ENCODE data around the gene KRT9.
"Not testable (repeated sequence)": the region's sequence is repeated elsewhere in the genome, so short reads cannot be mapped to it uniquely, and the experiment has no call there.

Gene KRT9

GRCh38 chr17:41583137-41584127, 11.6 kb upstream of the KRT9 start:
- Histone ChIP-seq H3K4me3 (no peak overlapping the region), H3K27ac (no peak overlapping the region)
- TF ChIP-seq CTCF (IDR thresholded peaks at IDR 0.05) = no peak
- DNase-seq (ENCODE audit: low spot score) = no peak

GRCh38 chr17:41582061-41582968, 10.5 kb upstream of the KRT9 start:
- DNase-seq (ENCODE audit: low spot score); H3K4me3 ChIP-seq; H3K27ac ChIP-seq: not testable (repeated sequence)

- no peak overlapping the region for H3K27ac ChIP-seq
Measured at GRCh38 chr17:41581366-41582060, 9.7 kb upstream of the KRT9 start.

GRCh38 chr17:41580687-41581365, 9.0 kb upstream of the KRT9 start:
- no peak for TF ChIP-seq CTCF (IDR thresholded peaks at IDR 0.05)
- H3K27ac ChIP-seq = no peak overlapping the region
- no peak overlapping the region for H3K4me3 ChIP-seq
- DNase-seq (ENCODE audit: low spot score) = no peak

More at GRCh38 chr17:41581366-41582060, 9.7 kb upstream of the KRT9 start:
- no peak for DNase-seq (ENCODE audit: low spot score)
- no peak for TF ChIP-seq CTCF (IDR thresholded peaks at IDR 0.05)
- no peak overlapping the region for H3K4me3 ChIP-seq

GRCh38 chr17:41580244-41580575, 8.4 kb upstream of the KRT9 start:
- Histone ChIP-seq H3K27ac (no peak overlapping the region), H3K4me3 (no peak overlapping the region)
- DNase-seq (ENCODE audit: low spot score) = no peak
- no peak for TF ChIP-seq CTCF (IDR thresholded peaks at IDR 0.05)

GRCh38 chr17:41579484-41580243, 7.8 kb upstream of the KRT9 start:
- DNase-seq (ENCODE audit: low spot score) = peak; percentile 79
- no peak overlapping the region for H3K27ac ChIP-seq
- peak; percentile 49 for TF ChIP-seq CTCF (IDR thresholded peaks at IDR 0.05)
- H3K4me3 ChIP-seq = no peak overlapping the region
